Measurements from ENCODE around the gene HIP1.
A peak's percentile ranks its signal among the peaks of the same experiment; 100 is the strongest.

GRCh38 chr7:75732016-75732521 lies 6.7 kb downstream of the HIP1 start:
- TF ChIP-seq EP300 (IDR thresholded peaks at IDR 0.05) (no peak), CTCF (IDR thresholded peaks at IDR 0.05) (no peak), FOSB (CRISPR knock-in tag; IDR thresholded peaks at IDR 0.05) (no peak), CBX8 (IDR thresholded peaks at IDR 0.05) (no peak), POLR2AphosphoS2 (conservative IDR thresholded peaks at IDR 0.05; ENCODE audit: low read length) (no peak), CHD4 (IDR thresholded peaks at IDR 0.05; ENCODE audit: borderline replicate concordance) (peak; percentile 21; the same call in 1 of the 2 replicates)
- TF ChIP-seq, protein P1, sequence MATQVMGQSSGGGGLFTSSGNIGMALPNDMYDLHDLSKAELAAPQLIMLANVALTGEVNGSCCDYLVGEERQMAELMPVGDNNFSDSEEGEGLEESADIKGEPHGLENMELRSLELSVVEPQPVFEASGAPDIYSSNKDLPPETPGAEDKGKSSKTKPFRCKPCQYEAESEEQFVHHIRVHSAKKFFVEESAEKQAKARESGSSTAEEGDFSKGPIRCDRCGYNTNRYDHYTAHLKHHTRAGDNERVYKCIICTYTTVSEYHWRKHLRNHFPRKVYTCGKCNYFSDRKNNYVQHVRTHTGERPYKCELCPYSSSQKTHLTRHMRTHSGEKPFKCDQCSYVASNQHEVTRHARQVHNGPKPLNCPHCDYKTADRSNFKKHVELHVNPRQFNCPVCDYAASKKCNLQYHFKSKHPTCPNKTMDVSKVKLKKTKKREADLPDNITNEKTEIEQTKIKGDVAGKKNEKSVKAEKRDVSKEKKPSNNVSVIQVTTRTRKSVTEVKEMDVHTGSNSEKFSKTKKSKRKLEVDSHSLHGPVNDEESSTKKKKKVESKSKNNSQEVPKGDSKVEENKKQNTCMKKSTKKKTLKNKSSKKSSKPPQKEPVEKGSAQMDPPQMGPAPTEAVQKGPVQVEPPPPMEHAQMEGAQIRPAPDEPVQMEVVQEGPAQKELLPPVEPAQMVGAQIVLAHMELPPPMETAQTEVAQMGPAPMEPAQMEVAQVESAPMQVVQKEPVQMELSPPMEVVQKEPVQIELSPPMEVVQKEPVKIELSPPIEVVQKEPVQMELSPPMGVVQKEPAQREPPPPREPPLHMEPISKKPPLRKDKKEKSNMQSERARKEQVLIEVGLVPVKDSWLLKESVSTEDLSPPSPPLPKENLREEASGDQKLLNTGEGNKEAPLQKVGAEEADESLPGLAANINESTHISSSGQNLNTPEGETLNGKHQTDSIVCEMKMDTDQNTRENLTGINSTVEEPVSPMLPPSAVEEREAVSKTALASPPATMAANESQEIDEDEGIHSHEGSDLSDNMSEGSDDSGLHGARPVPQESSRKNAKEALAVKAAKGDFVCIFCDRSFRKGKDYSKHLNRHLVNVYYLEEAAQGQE (IDR thresholded peaks at IDR 0.05) = no peak
